GM12872 (cell line): ENCODE results near the gene PHEX.

Experiments
- CTCF ChIP-seq: IDR thresholded peaks from 3 replicates; pipeline ENCODE4 v1.5.1; 2011; ENCODE audit warnings: low read depth, mild to moderate bottlenecking, low read length, moderate library complexity; ENCODE audit not compliant: insufficient read depth

Gene PHEX

GRCh38 chrX:21998037-21998436, 34.1 kb upstream of the PHEX start:
- TF ChIP-seq CTCF = no peak

GRCh38 chrX:22004866-22005265, 27.3 kb upstream of the PHEX start:
- no peak for TF ChIP-seq CTCF

GRCh38 chrX:22012051-22012450, 20.1 kb upstream of the PHEX start:
- no peak for TF ChIP-seq CTCF

- TF ChIP-seq CTCF = no peak
Measured at GRCh38 chrX:22012931-22013330, 19.2 kb upstream of the PHEX start.

- no peak for TF ChIP-seq CTCF
Measured at GRCh38 chrX:22015139-22015750, 16.9 kb upstream of the PHEX start.

GRCh38 chrX:22021751-22022324, 10.3 kb upstream of the PHEX start:
- TF ChIP-seq CTCF = no peak

GRCh38 chrX:22024577-22024976, 7.5 kb upstream of the PHEX start:
- TF ChIP-seq CTCF = no peak
